Measurements from ENCODE around the gene KRT76. TPM values are rescaled to one million over a fixed set of nuclear protein-coding genes. Genes with fewer than 3 reads are reported as not detected.
"Not testable (repeated sequence)": the region's sequence is repeated elsewhere in the genome, so short reads cannot be mapped to it uniquely, and the experiment has no call there.

KRT76 gene
- total RNA-seq, 1 donor from 2014 or later, result not detected

- intact Hi-C loops (cut with micrococcal nuclease), result no loop called here
- Mint-ChIP-seq H3K27me3 (peaks cover 2% of the 10 kb centered on the region), H3K4me1 (no peaks in the 10 kb centered on the region), H3K4me3 (no peak overlapping the region), H3K36me3 (ENCODE audit: low read depth) (no peaks in the 10 kb centered on the region), H3K9me3 (no peaks in the 10 kb centered on the region), H3K27ac (no peak overlapping the region)
- DNase-seq, result no peak
These were observed 17.4 kb downstream of the KRT76 start for GRCh38 chr12:52759695-52760094.

- Mint-ChIP-seq H3K4me3 (no peak overlapping the region), H3K36me3 (ENCODE audit: low read depth) (no peaks in the 10 kb centered on the region)
These were observed 17.9 kb downstream of the KRT76 start for GRCh38 chr12:52759218-52759617.

GRCh38 chr12:52757449-52758176 lies 19.5 kb downstream of the KRT76 start:
- Mint-ChIP-seq H3K9me3 (no peaks in the 10 kb centered on the region), H3K27ac (no peak overlapping the region), H3K4me3 (no peak overlapping the region), H3K4me1 (no peaks in the 10 kb centered on the region), H3K36me3 (ENCODE audit: low read depth) (no peaks in the 10 kb centered on the region), H3K27me3 (peaks cover 2% of the 10 kb centered on the region)
- no peak for DNase-seq
- intact Hi-C loops (cut with micrococcal nuclease), result no loop called here

More at GRCh38 chr12:52759218-52759617, 17.9 kb downstream of the KRT76 start:
- intact Hi-C loops (cut with micrococcal nuclease), result no loop called here
- DNase-seq, result no peak
- no peaks in the 10 kb centered on the region for H3K9me3 Mint-ChIP-seq
- H3K27ac Mint-ChIP-seq, result no peak overlapping the region
- peaks cover 2% of the 10 kb centered on the region for H3K27me3 Mint-ChIP-seq
- H3K4me1 Mint-ChIP-seq, result no peaks in the 10 kb centered on the region

GRCh38 chr12:52756281-52756960 lies 20.7 kb downstream of the KRT76 start:
- DNase-seq, result no peak
- H3K36me3 Mint-ChIP-seq (ENCODE audit: low read depth), result no peaks in the 10 kb centered on the region
- peaks cover 2% of the 10 kb centered on the region for H3K27me3 Mint-ChIP-seq
- H3K4me3 Mint-ChIP-seq, result no peak overlapping the region
- no peak overlapping the region for H3K27ac Mint-ChIP-seq
- intact Hi-C loops (cut with micrococcal nuclease), result no loop called here
- H3K9me3 Mint-ChIP-seq, result no peaks in the 10 kb centered on the region
- no peaks in the 10 kb centered on the region for H3K4me1 Mint-ChIP-seq

GRCh38 chr12:52755533-52755932 lies 21.6 kb downstream of the KRT76 start:
- H3K36me3 Mint-ChIP-seq (ENCODE audit: low read depth), result no peaks in the 10 kb centered on the region
- intact Hi-C loops (cut with micrococcal nuclease), result no loop called here
- no peak overlapping the region for H3K4me3 Mint-ChIP-seq
- peaks cover 8% of the 10 kb centered on the region for H3K27me3 Mint-ChIP-seq
- H3K27ac Mint-ChIP-seq, result no peak overlapping the region
- H3K9me3 Mint-ChIP-seq, result no peaks in the 10 kb centered on the region
- DNase-seq, result no peak
- peaks cover under 1% of the 10 kb centered on the region for H3K4me1 Mint-ChIP-seq

GRCh38 chr12:52754135-52754534 lies 23.0 kb downstream of the KRT76 start:
- peaks cover 14% of the 10 kb centered on the region for H3K27me3 Mint-ChIP-seq
- H3K9me3 Mint-ChIP-seq, result no peaks in the 10 kb centered on the region
- no peak for DNase-seq
- intact Hi-C loops (cut with micrococcal nuclease), result no loop called here
- no peak overlapping the region for H3K4me3 Mint-ChIP-seq
- peaks cover 1% of the 10 kb centered on the region for H3K4me1 Mint-ChIP-seq
- no peaks in the 10 kb centered on the region for H3K36me3 Mint-ChIP-seq (ENCODE audit: low read depth)
- H3K27ac Mint-ChIP-seq, result no peak overlapping the region

GRCh38 chr12:52753283-52753682 lies 23.9 kb downstream of the KRT76 start:
- intact Hi-C loops (cut with micrococcal nuclease), result no loop called here
- H3K27me3 Mint-ChIP-seq, result peaks cover 12% of the 10 kb centered on the region
- H3K4me3 Mint-ChIP-seq, result no peak overlapping the region
- peaks cover 5% of the 10 kb centered on the region for H3K4me1 Mint-ChIP-seq
- no peaks in the 10 kb centered on the region for H3K9me3 Mint-ChIP-seq
- H3K27ac Mint-ChIP-seq, result no peak overlapping the region
- no peak for DNase-seq
- H3K36me3 Mint-ChIP-seq (ENCODE audit: low read depth), result no peaks in the 10 kb centered on the region

- intact Hi-C loops (cut with micrococcal nuclease), result no loop called here
- Mint-ChIP-seq H3K27me3 (peaks cover 12% of the 10 kb centered on the region), H3K4me1 (peaks cover 5% of the 10 kb centered on the region), H3K9me3 (no peaks in the 10 kb centered on the region), H3K4me3 (no peak overlapping the region), H3K36me3 (ENCODE audit: low read depth) (no peaks in the 10 kb centered on the region), H3K27ac (no peak overlapping the region)
- DNase-seq, result no peak
These were observed 24.6 kb downstream of the KRT76 start for GRCh38 chr12:52752516-52752915.

GRCh38 chr12:52751795-52752194 lies 25.4 kb downstream of the KRT76 start:
- Mint-ChIP-seq H3K27ac (no peak overlapping the region), H3K4me1 (peaks cover 5% of the 10 kb centered on the region), H3K36me3 (ENCODE audit: low read depth) (no peaks in the 10 kb centered on the region), H3K4me3 (no peak overlapping the region), H3K9me3 (no peaks in the 10 kb centered on the region), H3K27me3 (peaks cover 12% of the 10 kb centered on the region)
- intact Hi-C loops (cut with micrococcal nuclease), result no loop called here
- DNase-seq, result no peak

- DNase-seq; H3K9me3 Mint-ChIP-seq; H3K4me3 Mint-ChIP-seq; H3K4me1 Mint-ChIP-seq; H3K27ac Mint-ChIP-seq; intact Hi-C loops (cut with micrococcal nuclease); H3K36me3 Mint-ChIP-seq (ENCODE audit: low read depth): not testable (repeated sequence)
- peaks cover 12% of the 10 kb centered on the region for H3K27me3 Mint-ChIP-seq
These were observed 26.6 kb downstream of the KRT76 start for GRCh38 chr12:52750532-52750931.

GRCh38 chr12:52749827-52750226 lies 27.3 kb downstream of the KRT76 start:
- peaks cover 12% of the 10 kb centered on the region for H3K27me3 Mint-ChIP-seq
- intact Hi-C loops (cut with micrococcal nuclease), result no loop called here

GRCh38 chr12:52748578-52748977 lies 28.6 kb downstream of the KRT76 start:
- Mint-ChIP-seq H3K9me3 (no peaks in the 10 kb centered on the region), H3K27me3 (peaks cover 12% of the 10 kb centered on the region), H3K27ac (no peak overlapping the region), H3K4me3 (no peak overlapping the region), H3K4me1 (peaks cover 5% of the 10 kb centered on the region), H3K36me3 (ENCODE audit: low read depth) (no peaks in the 10 kb centered on the region)
- DNase-seq, result no peak
- intact Hi-C loops (cut with micrococcal nuclease), result no loop called here

More at GRCh38 chr12:52749827-52750226, 27.3 kb downstream of the KRT76 start:
- H3K4me3 Mint-ChIP-seq, result no peak overlapping the region
- H3K4me1 Mint-ChIP-seq, result peaks cover 5% of the 10 kb centered on the region
- H3K36me3 Mint-ChIP-seq (ENCODE audit: low read depth), result no peaks in the 10 kb centered on the region
- H3K27ac Mint-ChIP-seq, result no peak overlapping the region
- no peak for DNase-seq
- H3K9me3 Mint-ChIP-seq, result no peaks in the 10 kb centered on the region

- intact Hi-C loops (cut with micrococcal nuclease), result no loop called here
- no peaks in the 10 kb centered on the region for H3K36me3 Mint-ChIP-seq (ENCODE audit: low read depth)
- no peak for DNase-seq
- H3K4me3 Mint-ChIP-seq, result no peak overlapping the region
- peaks cover 6% of the 10 kb centered on the region for H3K27me3 Mint-ChIP-seq
- peaks cover 5% of the 10 kb centered on the region for H3K4me1 Mint-ChIP-seq
- no peaks in the 10 kb centered on the region for H3K9me3 Mint-ChIP-seq
- no peak overlapping the region for H3K27ac Mint-ChIP-seq
These were observed 31.6 kb downstream of the KRT76 start for GRCh38 chr12:52745554-52745953.

GRCh38 chr12:52744493-52745156 lies 32.5 kb downstream of the KRT76 start:
- no peak overlapping the region for H3K27ac Mint-ChIP-seq
- peaks cover 7% of the 10 kb centered on the region for H3K27me3 Mint-ChIP-seq
- H3K36me3 Mint-ChIP-seq (ENCODE audit: low read depth), result no peaks in the 10 kb centered on the region
- no peak overlapping the region for H3K4me3 Mint-ChIP-seq
- H3K4me1 Mint-ChIP-seq, result peaks cover 3% of the 10 kb centered on the region
- intact Hi-C loops (cut with micrococcal nuclease), result no loop called here
- DNase-seq, result no peak
- H3K9me3 Mint-ChIP-seq, result no peaks in the 10 kb centered on the region
